ENCODE results near the gene SCAP.
"Not testable (repeated sequence)": the region's sequence is repeated elsewhere in the genome, so short reads cannot be mapped to it uniquely, and the experiment has no call there.

The SCAP gene

DNA sequence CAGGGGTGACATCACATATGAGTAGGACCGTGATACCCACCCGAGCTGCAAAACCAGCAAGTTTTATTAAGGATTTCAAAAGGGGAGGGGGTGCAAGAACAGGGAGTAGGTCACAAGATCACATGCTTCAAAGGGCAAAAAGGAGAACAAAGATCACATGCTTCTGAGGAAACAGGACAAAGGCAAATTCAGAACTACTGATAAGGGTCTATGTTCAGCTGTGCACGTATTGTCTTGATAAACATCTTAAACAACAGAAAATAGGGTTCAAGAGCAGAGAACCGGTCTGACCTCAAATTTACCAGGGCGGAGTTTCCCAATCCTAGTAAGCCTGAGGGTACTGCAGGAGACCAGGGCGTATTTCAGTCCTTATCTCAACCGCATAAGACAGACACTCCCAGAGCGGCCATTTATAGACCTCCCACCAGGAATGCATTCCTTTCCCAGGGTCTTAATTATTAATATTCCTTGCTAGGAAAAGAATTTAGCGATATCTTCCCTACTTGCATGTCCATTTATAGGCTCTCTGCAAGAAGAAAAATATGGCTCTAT, 16.1 kb downstream of the SCAP start:
- H3K36me3 Mint-ChIP-seq = peaks cover 20% of the 10 kb centered on the region
- not testable (repeated sequence) for H3K27ac Mint-ChIP-seq, H3K27me3 Mint-ChIP-seq, H3K9me3 Mint-ChIP-seq, H3K4me3 Mint-ChIP-seq, ATAC-seq
- peaks cover 31% of the 10 kb centered on the region for H3K4me1 Mint-ChIP-seq

DNA sequence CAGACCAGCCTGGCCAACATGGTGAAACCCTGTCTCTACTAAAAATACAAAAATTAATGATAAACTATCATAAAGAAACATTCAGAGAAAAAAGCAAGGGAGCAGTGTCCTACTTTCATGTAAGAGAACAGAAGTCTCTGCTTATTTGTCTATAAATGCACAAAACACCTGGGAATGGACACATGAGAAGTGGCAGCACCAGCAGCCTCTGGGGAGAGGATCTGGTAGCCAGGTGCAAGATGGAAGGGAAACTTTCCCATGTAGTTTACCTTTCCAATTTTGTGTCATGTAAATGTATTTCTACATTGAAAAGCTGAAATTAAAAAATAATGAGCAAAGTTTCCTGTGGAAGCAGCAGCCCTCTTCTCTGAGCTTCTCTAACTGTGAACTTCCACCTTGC, 18.8 kb downstream of the SCAP start:
- H3K36me3 Mint-ChIP-seq = peaks cover 27% of the 10 kb centered on the region
- no peak overlapping the region for H3K27ac Mint-ChIP-seq
- H3K27me3 Mint-ChIP-seq = no peaks in the 10 kb centered on the region
- peaks cover 33% of the 10 kb centered on the region for H3K4me1 Mint-ChIP-seq
- H3K9me3 Mint-ChIP-seq = peaks cover 4% of the 10 kb centered on the region
- no peak overlapping the region for H3K4me3 Mint-ChIP-seq
- ATAC-seq = no peak

DNA sequence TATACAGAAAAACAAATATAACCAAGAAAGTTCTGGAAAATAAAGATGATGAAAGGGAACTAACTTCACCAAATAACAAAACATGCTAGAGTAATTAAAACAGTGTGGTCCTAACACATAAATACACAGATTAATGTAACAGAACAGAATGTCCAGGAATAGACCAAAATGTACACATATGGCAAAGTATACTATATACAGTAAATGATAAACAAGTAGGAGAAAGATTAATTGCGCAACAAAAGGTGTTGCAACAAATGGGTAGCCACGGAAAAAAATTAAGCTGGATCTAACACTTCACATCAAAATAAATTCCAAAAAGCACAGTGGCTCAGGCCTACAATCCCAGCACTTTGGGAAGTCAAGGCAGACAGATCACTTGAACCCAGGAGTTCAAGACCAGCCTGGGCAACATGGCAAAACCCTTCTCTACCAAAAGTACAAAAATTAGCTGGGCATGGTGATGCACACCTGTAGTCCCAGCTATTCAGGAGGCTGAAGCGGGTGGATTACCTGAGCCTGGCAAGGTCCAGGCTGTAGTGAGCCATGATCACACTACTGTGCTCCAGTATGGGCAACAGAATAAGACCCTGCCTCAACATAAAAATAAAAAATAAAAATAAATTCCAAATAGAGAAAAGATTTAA, 19.8 kb downstream of the SCAP start:
- H3K9me3 Mint-ChIP-seq = peaks cover 4% of the 10 kb centered on the region
- H3K4me3 Mint-ChIP-seq = no peak overlapping the region
- H3K27ac Mint-ChIP-seq = no peak overlapping the region
- no peak for ATAC-seq
- peaks cover 29% of the 10 kb centered on the region for H3K36me3 Mint-ChIP-seq
- H3K4me1 Mint-ChIP-seq = peaks cover 37% of the 10 kb centered on the region
- no peaks in the 10 kb centered on the region for H3K27me3 Mint-ChIP-seq

DNA sequence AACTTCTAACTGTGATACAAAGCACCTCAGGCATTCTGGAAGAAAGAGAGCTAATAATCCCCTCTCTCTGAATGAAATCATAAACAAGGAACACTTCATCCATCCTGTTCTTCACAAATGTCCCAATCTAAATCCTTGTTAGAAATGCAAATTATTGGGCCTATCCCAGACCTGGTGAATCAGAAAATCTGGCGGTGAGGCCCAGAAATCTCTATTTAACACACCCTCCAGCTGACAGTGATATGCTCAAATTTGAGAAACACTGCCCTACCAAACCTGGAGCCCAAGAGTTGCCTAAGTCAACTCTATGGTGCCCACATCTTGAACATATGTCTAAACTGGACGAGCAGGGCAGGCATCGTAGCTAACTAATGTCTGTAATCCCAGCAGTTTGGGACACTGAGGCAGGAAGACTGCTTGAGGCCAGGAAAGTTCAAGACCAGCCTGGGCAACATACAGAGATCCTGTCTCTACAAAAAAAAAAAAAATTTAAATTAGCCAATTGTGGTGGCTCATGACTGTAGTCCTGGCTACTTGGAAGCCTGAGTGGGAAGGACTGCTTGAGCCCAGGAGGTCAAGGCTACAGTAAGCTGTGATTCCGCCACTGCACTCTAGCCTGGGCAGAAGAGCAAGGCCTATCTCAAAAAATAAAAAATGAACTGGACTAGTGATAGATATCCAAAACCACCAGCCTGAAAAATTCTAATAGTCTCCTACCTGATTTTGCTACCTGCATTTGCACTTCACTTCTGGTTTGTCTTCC, 23.1 kb downstream of the SCAP start:
- no peak for ATAC-seq
- Mint-ChIP-seq H3K36me3 (peaks cover 23% of the 10 kb centered on the region), H3K27me3 (no peaks in the 10 kb centered on the region), H3K27ac (no peak overlapping the region), H3K4me3 (no peak overlapping the region), H3K4me1 (peaks cover 37% of the 10 kb centered on the region), H3K9me3 (no peaks in the 10 kb centered on the region)

- Mint-ChIP-seq H3K27me3 (no peaks in the 10 kb centered on the region), H3K4me3 (no peak overlapping the region), H3K36me3 (peaks cover 39% of the 10 kb centered on the region), H3K4me1 (peaks cover 22% of the 10 kb centered on the region), H3K27ac (peak overlapping the region; percentile 8), H3K9me3 (no peaks in the 10 kb centered on the region)
- ATAC-seq = no peak
Measured at GRCh38 chr3:47444103-47444502, 31.6 kb downstream of the SCAP start.

- ATAC-seq = no peak
- no peaks in the 10 kb centered on the region for H3K9me3 Mint-ChIP-seq
- H3K27ac Mint-ChIP-seq = peak overlapping the region; percentile 8
- H3K4me3 Mint-ChIP-seq = no peak overlapping the region
- peaks cover 37% of the 10 kb centered on the region for H3K36me3 Mint-ChIP-seq
- H3K4me1 Mint-ChIP-seq = peaks cover 20% of the 10 kb centered on the region
- H3K27me3 Mint-ChIP-seq = no peaks in the 10 kb centered on the region
Measured at GRCh38 chr3:47443611-47443995, 32.1 kb downstream of the SCAP start.

DNA sequence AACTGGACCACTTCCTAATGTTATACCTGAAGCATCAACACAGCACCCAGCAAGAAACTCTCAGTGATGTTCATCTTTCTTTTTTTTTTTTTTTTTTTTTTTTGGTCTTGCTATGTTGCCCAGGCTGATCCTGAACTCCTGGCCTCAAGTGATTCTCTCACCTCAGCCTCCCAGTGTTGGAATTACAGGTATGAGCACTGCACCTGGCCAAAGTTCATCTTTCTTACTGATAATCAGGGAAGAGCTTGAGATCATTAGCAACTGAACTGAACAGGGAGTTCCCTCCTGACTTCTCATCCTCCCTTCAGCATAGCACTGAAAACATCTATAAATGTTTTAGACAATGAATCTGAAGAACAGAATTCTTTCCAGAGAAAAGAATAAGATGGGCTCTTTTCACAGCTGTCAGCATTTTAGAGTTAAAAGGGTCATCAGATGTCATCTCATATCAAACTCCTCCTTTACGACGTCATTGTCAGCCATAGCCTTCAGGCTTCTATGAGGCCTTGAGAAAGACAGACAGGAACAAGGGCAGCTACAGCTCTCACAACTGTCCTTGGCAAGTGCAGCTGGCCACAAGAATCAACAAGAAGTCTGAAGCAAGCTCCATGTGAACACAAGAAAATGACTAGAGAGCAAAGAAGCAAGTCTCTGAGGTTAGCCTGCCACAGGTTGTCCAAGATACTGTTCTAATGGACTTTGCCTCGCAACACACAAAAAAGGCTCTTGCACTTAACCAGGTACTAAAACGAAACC, 33.8 kb downstream of the SCAP start:
- Mint-ChIP-seq H3K36me3 (peaks cover 40% of the 10 kb centered on the region), H3K27ac (peak overlapping the region; percentile 6)

DNA sequence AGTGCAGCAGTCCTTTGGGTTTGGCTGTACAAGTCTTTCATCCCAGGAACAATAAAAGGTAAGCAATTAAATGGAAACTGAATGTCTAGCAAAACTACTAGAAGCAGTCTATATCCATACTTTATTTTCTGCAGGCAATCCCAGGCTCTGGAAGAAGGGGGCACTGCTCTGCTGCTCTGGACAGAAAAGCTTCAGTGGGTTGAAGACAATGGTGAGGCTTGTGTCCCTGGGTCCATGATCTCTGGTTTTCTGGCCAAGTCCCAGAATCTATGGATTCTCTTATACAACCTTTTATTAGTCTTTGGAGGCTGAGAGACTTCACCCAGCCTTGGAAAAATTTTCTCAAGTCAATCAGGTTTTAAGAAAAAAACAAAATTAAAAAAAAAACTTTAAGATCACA, 35.6 kb downstream of the SCAP start:
- no peak overlapping the region for H3K4me3 Mint-ChIP-seq
- no peaks in the 10 kb centered on the region for H3K27me3 Mint-ChIP-seq
- peaks cover 40% of the 10 kb centered on the region for H3K36me3 Mint-ChIP-seq
- H3K9me3 Mint-ChIP-seq = no peaks in the 10 kb centered on the region
- peaks cover 10% of the 10 kb centered on the region for H3K4me1 Mint-ChIP-seq
- no peak overlapping the region for H3K27ac Mint-ChIP-seq
- ATAC-seq = no peak

More for the DNA sequence above, 33.8 kb downstream of the SCAP start:
- Mint-ChIP-seq H3K4me3 (no peak overlapping the region), H3K9me3 (no peaks in the 10 kb centered on the region), H3K27me3 (no peaks in the 10 kb centered on the region), H3K4me1 (peaks cover 11% of the 10 kb centered on the region)
- no peak for ATAC-seq

- no peak overlapping the region for H3K4me3 Mint-ChIP-seq
- H3K36me3 Mint-ChIP-seq = peaks cover 45% of the 10 kb centered on the region
- ATAC-seq = no peak
- H3K4me1 Mint-ChIP-seq = no peaks in the 10 kb centered on the region
- H3K9me3 Mint-ChIP-seq = no peaks in the 10 kb centered on the region
- no peak overlapping the region for H3K27ac Mint-ChIP-seq
- H3K27me3 Mint-ChIP-seq = no peaks in the 10 kb centered on the region
Measured at GRCh38 chr3:47436180-47436579, 39.6 kb downstream of the SCAP start.

DNA sequence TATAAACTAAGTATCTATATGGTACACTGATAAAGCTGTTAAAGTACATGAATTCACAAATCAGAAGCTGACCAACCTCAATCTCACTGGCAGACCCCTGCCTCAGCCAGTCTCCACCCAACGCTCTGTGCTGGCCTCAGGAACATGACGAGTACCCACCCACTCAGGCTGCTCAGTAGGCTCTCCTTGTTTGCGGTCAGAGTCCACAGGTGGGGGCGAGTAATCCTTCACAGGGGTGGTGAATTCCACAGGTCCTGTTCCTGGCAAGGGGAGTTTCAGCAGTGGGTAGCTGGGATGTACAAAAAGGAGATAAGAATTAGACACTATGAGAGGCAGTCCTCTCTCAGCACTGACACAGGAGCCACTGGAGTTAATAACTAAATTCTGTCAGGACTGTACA, 40.9 kb downstream of the SCAP start:
- H3K36me3 Mint-ChIP-seq = peaks cover 48% of the 10 kb centered on the region
- ATAC-seq = no peak
- H3K4me1 Mint-ChIP-seq = no peaks in the 10 kb centered on the region
- no peaks in the 10 kb centered on the region for H3K27me3 Mint-ChIP-seq
- H3K4me3 Mint-ChIP-seq = no peak overlapping the region
- H3K9me3 Mint-ChIP-seq = no peaks in the 10 kb centered on the region
- H3K27ac Mint-ChIP-seq = no peak overlapping the region

GRCh38 chr3:47433796-47434195, 41.9 kb downstream of the SCAP start:
- Mint-ChIP-seq H3K36me3 (peaks cover 41% of the 10 kb centered on the region), H3K9me3 (no peaks in the 10 kb centered on the region), H3K4me3 (no peak overlapping the region), H3K27me3 (no peaks in the 10 kb centered on the region), H3K27ac (no peak overlapping the region), H3K4me1 (no peaks in the 10 kb centered on the region)
- no peak for ATAC-seq

DNA sequence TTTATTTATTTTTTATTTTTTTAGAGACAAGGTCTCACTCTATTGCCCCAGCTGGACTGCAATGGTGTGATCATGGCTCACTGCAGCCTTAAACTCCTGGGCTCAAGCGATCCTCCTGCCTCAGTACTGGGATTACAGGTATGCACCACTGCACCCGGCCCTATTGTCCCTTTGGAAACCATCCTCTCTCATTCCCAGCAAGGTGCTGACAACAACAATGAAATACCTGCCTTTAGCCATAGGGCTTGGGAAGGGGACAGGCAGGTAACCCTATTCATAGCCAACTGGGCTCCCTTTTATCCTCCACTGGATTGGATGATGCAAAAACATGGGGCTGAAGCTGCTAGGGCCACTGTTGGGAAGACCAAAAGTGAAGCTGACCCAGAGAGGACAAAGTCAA, 43.1 kb downstream of the SCAP start:
- Mint-ChIP-seq H3K9me3 (no peaks in the 10 kb centered on the region), H3K27ac (no peak overlapping the region), H3K4me3 (no peak overlapping the region), H3K4me1 (no peaks in the 10 kb centered on the region), H3K27me3 (no peaks in the 10 kb centered on the region), H3K36me3 (peaks cover 31% of the 10 kb centered on the region)
- no peak for ATAC-seq

DNA sequence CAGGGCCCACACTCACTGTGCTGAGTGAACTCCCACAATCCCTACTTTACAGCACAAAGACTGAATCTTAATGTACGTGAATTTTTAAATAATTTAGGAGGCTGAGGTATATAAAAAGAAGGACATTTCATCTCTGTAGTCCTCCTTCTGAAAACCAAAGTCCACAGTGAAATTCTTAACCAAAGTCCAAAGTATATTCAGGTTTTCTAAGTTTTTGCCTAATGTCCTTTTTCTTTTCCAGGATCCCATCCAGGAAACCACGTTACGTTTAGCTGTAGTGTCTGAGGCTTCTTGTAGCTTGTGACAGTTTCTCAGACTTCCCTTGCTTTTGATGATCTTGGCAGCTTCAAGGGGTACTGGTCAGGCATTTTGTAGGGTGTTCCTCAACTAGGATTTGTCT, 44.5 kb downstream of the SCAP start:
- ATAC-seq = no peak
- Mint-ChIP-seq H3K27ac (no peak overlapping the region), H3K27me3 (no peaks in the 10 kb centered on the region), H3K4me1 (no peaks in the 10 kb centered on the region), H3K4me3 (no peak overlapping the region), H3K9me3 (no peaks in the 10 kb centered on the region), H3K36me3 (peaks cover 31% of the 10 kb centered on the region)

- no peaks in the 10 kb centered on the region for H3K9me3 Mint-ChIP-seq
- H3K4me1 Mint-ChIP-seq = no peaks in the 10 kb centered on the region
- no peak overlapping the region for H3K4me3 Mint-ChIP-seq
- no peak overlapping the region for H3K27ac Mint-ChIP-seq
- H3K36me3 Mint-ChIP-seq = peaks cover 35% of the 10 kb centered on the region
- no peak for ATAC-seq
- no peaks in the 10 kb centered on the region for H3K27me3 Mint-ChIP-seq
Measured at GRCh38 chr3:47430606-47431005, 45.1 kb downstream of the SCAP start.

DNA sequence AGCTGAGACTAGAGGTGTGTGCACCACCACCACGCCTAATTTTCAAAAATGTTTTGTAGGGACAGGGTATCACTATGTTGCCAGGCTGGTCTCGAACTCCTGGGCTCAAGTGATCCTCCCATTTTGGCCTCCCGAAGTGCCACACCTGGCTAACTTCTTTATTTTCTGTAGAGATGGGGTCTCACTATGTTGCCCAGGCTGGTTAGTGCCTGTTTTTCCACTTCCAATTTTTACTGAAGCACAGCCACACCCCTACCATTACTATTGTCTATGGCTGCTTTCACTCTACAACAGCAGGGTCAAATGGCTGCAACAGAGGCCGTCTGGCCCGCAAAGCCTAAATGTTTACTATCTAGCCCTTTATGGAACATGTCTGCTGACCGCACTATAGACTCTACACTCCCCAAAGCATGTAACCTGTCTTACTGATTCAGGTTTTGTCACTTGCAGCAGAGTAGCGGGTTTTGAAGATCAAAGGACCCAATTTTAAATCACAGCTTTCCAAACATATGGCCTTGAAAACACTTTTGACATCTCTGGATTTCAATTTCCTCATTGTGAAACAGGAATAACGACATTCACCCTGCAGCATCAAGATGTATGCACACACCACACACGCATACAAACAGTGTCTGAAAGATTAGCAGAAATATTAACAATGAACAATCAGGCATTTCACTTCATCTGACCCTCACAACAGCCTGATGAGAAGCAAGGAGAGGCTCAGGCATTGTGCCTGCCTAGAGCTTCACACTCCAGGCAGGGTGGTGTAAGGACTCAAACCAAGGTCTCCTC, 46.1 kb downstream of the SCAP start:
- no peak for ATAC-seq
- Mint-ChIP-seq H3K4me1 (no peaks in the 10 kb centered on the region), H3K9me3 (no peaks in the 10 kb centered on the region), H3K27me3 (no peaks in the 10 kb centered on the region), H3K36me3 (peaks cover 42% of the 10 kb centered on the region), H3K4me3 (no peak overlapping the region), H3K27ac (no peak overlapping the region)

All from stimulated activated memory B cell treated with anti-CD40 and anti-IgM and Interleukin-4, amounts not matched to agents 10 μg/mL and 1 μg/mL and 100 μg/mL, for 72 hours (primary cell).